ENCODE measurements around the gene RHBDF1.
A peak's percentile ranks its signal among the peaks of the same experiment; 100 is the strongest.

The RHBDF1 gene, protein sequence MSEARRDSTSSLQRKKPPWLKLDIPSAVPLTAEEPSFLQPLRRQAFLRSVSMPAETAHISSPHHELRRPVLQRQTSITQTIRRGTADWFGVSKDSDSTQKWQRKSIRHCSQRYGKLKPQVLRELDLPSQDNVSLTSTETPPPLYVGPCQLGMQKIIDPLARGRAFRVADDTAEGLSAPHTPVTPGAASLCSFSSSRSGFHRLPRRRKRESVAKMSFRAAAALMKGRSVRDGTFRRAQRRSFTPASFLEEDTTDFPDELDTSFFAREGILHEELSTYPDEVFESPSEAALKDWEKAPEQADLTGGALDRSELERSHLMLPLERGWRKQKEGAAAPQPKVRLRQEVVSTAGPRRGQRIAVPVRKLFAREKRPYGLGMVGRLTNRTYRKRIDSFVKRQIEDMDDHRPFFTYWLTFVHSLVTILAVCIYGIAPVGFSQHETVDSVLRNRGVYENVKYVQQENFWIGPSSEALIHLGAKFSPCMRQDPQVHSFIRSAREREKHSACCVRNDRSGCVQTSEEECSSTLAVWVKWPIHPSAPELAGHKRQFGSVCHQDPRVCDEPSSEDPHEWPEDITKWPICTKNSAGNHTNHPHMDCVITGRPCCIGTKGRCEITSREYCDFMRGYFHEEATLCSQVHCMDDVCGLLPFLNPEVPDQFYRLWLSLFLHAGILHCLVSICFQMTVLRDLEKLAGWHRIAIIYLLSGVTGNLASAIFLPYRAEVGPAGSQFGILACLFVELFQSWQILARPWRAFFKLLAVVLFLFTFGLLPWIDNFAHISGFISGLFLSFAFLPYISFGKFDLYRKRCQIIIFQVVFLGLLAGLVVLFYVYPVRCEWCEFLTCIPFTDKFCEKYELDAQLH

DNA sequence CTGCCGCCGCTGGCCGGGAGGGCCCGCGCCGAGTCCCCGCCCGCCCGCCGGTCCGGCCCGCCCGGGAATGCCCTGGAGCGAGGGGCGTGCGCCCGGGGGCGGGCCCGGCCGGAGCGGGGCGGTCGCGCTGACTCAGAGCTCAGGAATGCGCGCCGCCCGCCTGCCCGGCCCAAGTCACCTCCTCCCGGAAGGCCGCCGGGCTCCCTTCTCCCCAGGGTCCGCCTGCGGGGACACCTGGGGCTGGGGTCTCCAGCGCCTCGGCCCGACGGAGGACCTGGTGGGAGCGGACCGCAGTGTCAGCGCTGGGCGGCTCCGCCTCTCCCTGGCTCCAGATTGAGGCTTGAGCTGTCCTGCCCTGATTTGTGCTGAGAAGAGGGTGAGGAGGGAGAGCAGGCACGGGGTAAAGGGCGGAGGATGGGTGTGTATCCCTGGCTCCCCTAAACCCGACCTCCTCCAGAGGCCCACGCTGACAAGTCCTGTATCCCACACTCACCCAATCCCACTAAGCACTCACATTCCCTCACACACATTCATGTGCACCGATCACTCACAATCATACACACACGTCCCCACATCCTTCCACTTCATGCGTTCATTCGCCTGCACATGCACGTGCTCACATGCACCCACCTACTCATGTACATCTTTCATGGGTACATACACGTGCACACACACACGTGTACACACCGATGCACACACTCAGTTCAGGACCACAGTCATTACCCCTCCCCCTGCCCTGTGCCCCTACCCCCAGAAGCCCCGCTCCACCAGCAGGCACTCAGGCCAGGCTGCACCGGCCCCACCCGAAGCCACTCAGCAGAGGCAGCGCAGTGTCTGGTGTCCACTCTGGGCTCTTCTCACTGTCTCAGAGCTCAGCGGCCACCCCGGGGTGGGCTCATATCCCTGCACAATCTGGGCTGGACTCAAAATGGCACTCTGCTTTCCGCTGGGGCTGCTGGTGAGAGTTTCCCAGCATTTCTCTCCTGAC, at the start of gene RHBDF1:
RHBDF1 (minus strand) TSS at position 71 of the 988 bp plus-strand sequence. CDS start 7,616 bp downstream, outside the sequence.
- DNase-seq, result no peak

DNA sequence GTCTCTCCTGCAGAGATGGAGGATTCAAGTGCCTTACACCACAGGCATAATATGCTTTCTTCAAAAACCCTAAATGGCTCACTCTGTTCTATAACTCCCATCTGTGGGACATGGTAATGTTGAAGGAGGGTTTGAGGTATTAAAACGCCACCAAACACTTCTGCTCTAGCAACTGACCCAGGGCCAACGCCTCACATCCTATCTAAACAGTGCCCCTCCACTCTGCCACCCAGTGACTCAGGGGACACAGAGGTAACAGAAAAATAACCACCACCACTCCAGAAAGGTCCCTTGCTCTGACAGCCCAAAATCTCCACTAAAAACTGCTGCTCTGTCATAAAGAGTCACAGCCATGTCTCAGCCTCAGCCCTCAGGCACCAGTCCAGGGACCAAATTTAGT, 48.3 kb upstream of the RHBDF1 start:
- no peak for DNase-seq

DNA sequence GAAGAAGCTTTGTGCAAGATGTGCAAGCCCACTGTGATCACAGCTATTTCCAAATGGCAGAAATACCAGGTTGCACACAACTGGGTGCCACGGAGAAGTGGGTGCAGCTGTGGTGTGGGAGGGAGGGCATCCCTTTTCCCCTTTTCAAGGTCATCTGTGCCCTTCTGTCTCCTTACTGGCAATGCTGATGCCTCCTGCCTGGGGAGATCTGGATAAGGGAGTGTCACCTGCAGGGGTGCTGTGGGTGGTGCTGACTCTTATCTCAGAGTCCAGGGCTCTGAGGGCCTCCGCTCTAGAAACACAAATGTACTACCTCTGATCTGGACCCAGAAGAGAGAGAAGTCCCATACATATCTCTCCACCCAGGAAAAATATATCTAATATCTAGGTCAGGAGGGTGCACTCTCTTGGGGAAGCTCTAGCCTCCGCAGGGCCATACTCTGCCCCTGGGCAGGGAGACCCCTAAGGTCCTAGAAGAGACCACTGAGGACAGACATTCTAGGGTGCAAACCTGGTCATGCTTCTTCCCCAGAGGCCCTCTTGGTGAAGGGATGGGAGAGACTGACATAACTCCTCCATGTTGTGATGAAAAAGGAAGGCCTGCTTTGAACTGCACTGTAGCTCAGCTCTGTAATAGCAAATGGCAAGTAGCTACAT, 47.5 kb upstream of the RHBDF1 start:
- DNase-seq, result no peak

DNA sequence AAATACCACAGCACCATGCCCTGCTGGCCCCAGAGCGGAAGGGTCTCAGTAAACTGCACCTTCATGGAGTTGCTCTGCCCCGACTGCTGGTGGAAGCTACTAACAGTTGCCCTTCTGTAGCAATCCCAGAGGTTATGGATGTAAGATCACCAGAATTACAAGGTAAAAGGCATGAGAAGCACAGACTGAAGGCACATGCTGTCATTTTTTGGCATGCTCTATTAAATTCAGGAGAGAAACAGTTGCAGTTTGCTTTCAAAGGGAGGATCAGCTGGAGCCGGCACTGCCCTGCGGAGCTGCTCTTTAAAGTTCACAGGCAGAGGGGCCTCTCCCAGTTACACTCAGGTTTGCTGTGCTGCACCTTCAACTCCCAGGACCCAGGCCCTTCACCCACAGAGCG, 46.9 kb upstream of the RHBDF1 start:
- DNase-seq, result no peak

DNA sequence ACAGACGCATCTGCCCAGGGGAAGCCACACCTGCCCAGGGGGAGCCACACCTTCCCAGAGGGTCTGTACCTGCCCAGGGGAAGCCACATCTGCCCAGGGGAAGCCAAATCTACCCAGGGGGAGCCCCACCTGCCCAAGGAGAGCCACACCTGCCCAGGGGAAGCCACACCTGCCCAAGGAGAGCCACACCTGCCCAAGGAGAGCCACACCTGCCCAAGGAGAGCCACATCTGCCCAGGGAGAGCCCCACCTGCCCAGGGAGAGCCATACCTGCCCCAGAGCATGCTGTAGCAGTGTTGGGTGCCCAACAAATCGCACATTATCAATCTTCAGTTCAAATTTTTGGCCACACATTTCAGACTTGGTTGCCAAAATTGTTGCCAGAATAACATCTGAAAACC, 46.4 kb upstream of the RHBDF1 start:
- no peak for DNase-seq

DNA sequence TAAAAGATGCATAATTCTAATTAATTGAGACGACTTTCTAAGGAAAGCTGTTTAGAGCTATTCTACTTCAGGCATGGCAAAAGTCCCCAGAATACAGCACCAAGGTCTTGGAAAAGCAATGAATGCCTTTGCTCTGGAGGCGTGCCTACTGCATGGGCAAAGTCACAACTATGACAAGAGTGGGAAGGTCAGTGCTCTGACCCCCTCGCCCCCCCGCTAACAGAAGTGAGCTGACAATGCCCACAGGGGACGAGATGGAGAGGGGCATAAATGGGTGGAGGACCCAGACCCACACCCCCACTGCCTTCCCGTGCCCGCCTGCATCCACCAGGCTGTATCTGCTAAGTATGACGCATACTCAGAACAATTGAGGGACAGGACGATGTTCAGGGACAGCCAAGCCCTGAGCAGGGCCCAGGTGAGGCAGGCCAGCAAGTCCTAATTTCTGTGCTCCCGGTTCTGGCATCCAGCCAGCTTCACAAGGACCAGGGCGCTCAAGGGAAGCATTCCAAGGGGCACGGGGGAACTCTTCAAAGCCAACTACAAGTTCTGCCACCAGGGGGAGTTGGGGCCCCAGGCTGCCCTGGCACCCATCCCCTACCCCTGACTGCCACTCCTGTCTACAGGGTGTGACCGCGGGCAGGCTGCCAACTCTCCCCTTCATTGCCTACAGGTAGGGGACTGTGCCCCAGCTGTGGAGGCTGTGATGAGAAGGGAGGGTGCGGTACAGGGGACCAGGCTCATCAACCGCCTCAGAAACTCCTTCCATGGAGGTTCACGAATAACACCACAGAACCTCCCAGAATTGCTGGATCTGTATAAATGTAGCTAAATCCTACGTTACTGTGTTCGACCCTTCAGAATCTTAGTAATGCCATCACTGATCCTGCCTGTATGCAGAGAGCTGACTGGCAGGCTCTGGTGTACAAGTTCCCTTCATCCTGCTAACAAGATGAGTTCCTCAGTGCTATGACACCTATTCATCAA, 45.2 kb upstream of the RHBDF1 start:
- DNase-seq, result peak; percentile 23 to 38

DNA sequence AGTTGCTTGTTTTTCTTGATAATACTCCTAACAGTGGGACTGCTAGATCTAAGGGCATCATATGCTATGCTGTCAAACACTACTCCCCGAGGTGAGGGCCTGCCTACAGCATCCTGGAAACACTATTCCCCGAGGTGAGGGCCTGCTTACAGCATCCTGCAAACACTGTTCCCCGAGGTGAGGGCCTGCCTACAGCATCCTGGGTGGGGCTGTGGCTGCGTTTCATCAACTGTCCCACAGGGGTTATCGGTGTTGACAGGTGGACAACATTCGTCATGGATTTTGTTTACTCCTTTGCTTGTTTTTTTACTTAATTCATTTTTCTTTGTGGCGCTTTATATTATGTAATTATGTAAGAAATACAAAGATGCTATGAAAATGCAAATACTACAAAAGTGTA, 43.6 kb upstream of the RHBDF1 start:
- DNase-seq, result no peak

DNA sequence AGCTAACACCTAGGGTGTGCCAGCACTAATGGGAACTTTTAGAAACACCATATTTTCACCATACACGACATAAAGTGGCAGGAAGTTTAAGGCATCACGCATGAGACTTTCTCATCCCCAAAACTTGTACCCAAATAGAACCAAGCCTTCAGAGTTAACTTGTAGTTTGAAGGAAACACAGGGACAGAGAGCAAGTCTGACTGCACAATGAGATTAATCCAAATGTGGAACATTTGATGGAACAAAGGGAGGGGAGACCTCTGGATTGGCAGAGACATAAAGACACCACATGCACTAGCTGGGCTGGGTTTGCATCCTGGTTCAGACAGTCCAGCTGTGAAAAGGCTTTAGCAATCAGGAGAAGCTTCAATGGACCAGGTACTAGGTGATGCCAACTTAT, 41.9 kb upstream of the RHBDF1 start:
- DNase-seq, result no peak

DNA sequence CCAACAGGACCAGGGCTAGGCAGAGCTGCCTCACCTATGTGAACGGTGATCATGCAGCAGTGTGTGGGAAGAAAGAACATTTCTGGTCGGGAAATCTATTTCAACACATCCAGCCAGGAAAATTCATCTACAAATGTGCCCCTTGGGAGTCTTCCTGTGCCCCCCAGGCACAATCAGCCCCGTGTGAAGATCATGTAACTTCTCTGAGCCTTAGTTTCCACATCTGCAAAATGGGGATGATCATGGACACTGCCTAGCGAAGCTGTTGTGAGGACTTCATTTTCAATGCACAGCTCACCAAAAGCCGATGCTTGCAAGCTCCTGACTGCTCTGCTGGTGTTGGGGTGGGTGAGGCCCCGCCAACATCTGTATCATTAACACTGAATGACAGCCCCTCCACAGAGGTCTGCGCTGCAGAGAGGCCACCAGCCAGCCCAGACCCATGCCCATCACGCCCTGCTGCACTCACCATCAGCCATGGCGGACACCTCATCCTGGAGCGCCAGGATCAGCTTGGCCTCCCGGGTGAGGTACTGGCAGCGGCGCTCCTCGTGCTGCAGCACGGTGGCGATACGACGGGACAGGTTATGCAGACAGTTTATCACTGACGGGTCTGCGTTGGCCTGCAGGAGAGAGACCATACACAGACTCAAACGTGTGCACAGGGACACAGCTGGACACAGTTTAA, 39.9 kb upstream of the RHBDF1 start:
- no peak for DNase-seq

DNA sequence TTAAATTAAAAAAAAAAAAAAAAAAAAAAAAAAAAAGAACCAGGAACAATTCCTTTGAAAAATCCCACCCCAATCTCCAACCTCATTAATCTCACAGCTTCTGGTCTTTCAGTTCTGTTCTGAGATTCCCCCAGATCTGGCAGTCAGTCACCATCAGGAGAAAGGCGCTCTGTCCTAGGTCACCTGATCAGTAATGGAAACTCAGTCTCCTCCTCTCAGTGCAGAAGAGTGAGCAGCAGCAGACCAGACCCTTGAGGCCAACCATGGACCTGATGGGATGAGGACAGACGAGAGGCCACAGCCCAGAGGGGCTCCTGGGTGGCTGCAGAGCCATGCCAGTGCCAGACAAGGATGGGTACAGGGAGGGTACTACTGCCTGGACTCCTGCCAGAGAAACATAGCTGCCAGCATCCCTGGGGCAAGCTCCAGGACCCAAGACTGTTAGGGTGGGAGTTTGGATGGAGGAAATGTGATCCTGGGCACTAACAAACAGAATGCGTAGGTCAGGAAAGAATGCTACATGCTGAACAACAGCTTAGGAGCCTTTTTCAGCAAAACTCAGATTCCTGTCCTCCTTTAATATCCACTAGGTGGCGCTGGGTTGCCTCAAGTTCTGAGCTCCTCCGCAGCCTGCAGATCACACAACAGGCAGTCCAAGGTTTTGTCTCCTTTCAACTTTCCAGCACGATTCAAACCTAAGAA, 34.3 kb upstream of the RHBDF1 start:
- peak; percentile 69 to 72 for DNase-seq

DNA sequence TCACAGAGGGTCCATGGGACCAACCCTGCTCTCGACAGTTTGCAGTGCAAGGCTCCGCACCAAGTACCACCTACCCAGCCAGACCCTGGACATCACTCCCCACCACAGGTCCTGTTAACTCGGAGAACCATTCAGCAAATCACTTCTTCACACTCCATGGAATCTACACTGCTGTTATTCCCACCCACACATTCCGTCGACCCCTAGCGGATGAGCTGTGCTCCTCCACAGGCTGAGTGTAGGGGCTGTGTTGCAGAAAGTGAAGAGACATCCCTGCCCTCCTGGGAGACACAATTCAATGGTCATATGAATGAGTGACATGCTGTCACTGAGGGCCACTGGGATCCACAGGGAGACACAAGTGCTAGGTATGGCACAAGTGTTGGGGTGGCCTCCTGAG, 33.1 kb upstream of the RHBDF1 start:
- DNase-seq, result no peak

DNA sequence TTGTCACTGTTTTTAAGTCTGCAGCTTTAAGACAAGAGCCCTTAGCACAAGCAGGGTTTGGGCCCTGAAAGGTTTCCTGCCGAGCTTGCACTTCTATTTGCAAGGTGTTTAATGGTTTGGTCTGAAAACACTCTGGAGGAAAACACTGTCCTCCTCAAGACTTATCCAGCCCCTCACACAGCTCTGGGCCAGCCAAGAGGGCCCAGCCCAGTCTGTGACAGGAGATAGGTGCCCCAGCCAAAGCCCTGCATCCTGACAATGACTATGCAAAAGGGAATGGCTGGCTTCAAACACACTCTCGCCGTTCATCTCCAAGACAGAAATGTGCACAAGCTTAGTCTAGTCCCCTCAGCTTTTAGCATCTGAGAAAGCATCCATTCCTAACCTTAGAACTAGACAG, 32.5 kb upstream of the RHBDF1 start:
- DNase-seq, result no peak

DNA sequence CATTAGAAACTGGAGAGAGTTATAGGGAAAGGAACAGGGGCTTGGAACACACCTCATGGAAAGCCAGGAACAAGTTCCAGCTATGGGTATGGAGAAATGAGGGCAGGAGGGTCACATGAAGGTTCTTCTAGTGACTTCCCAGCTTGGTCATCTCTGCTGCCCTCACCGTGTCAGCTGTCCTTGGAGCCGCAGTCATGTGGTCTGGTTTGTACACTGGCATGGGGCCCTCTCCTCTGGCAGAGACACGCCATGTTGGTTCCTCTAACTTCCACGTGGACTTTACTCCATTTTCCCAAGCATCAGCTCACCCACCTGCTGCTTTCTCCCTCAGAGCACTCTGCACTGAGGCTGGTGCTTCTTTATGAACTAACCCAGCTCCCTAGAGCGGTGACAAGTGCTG, 31.9 kb upstream of the RHBDF1 start:
- no peak for DNase-seq

DNA sequence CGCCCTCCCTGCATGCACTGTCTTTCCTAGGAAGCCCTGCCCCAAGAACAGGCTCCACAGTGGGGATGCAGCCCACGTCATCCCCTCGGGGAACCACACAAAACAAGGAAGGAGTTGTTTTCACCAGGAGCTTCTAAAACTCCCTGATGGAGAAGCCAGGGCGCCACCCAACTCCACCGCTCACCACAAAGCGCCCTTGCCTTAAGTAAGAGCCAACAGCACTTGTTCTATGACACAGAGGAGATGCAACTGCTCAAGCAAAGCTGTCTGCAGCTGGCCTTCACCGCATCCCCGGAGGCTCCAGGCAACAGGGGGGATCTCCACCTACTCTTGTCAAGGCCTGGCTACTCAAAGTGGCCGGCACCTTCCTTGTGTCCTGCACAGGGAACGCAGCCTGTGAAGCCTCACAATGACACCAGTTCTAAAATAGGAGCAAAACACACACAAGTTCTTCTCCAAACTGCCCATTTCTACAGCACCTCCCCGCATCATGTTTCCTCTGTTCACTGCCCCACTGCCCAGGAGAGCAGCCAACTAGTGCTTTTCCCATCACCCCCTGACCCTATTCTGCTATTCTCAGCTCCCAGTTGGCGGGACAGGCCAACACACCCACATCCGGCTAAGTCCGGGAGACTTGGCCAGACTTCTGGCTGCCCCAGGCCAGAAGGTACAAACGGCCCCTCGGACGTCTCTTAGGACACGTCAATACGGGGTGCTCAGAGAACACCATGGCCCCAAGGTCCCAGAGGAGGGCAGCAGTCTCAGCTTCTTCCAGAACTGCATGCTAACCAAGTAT, 29.8 kb upstream of the RHBDF1 start:
- DNase-seq, result no peak

DNA sequence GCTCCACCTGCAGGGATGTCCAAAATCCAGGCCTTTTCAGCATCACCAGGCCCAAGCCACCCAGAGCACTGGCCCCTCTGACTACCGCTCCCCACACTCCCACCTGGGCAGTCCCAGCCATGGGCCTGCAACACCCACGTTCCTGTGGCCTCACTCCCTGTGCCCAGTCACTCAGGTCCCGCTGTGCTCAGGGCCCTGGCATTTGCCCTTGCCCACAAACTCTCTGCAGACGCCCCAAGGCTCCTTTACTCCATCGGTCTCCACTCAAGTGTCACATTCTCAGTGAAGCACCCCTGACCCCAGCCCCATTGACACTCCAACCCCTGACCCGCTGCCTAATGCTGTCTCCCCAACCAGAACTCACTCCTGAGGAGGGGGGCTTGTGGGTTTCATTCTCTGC, 29.2 kb upstream of the RHBDF1 start:
- no peak for DNase-seq

DNA sequence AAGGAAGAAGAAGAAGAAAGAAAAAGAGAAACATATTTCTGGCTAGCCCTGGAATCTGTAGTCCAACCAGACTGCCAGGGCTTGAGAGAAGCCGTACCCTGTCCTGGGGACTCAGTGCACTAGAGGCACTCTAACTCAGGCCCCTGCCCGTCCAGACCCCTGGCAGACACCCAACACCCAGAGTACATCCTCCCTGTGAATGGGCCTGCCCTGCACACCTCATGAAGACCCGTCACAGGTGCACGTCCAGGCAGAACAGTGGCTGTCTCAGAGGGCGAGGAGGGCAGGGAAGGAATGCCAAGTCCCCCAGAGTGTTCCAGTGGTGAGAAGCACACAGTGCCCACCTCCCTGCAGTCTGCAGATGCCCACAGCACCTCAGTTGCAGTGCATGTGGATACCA, 28.6 kb upstream of the RHBDF1 start:
- DNase-seq, result no peak

DNA sequence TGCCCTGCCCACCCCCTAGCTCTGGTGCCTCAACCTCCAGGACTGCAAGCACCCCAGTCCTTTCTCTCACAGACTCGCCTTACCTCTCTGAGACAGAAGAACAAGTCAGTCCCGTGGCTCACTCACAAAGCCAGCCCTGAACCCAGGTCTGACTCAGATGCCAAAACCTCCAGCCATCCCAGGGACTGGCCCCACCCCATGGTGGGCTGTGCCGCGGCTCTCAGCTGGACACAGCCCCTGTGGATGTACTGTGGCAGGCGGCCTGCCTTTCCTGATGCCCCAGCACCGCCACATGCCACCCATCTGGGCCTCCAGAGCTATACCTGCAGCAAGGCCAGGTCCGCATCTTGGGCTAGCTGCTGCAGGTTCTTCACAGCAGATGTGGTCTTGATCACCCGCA, 25.4 kb upstream of the RHBDF1 start:
- no peak for DNase-seq

DNA sequence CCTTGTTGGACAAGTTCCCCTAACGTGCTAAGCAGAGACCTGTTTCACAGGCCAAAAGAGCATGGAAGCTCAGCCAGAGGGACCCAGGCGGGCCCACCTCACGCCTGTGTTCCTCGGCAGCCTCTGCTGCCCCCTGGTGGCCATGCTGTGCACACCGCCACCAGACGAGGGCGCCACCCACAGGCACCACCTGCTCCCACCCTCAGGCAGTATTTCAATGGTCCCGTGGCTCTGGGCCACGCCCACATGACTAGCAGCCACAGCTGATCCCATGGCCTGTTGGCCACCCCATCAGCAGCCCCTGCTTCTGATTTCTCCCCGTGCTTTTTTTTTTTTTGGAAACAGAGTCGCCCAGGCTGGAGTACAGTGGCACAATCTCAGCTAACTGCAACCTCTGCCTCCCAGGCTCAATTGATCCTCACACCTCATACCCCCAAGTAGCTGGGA, 24.5 kb upstream of the RHBDF1 start:
- peak; percentile 85 to 86 for DNase-seq

DNA sequence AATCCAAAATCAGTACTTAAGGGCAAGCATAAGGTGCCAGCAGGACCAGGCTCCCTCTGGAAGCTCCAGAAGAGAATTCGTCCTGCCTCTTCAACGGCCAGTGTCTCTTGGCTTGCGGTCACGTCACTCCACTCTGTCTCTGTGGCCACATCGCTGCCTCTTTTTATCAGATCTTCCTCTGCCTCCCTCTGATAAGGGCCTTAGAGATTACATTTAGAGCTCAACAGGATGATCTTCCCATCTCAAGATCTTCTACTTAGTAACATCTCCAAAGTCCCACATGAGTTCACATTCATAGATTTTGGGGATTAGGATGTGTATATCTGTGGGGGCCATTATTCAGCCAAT, 22.5 kb upstream of the RHBDF1 start:
- no peak for DNase-seq
